Hepatocyte (in vitro differentiated cells): Measurements from ENCODE around the gene SDK1.

Experiments
- EZH2 ChIP-seq: fragments of 200-600 bp; sonication (generic); IDR thresholded peaks from 2 replicates; pipeline ENCODE4 v1.6.1; 2016; ENCODE audit warnings: antibody characterized with exemption, mild to moderate bottlenecking, borderline replicate concordance
- EZH2phosphoT487 ChIP-seq: fragments of 200-600 bp; sonication (generic); IDR thresholded peaks from one replicate; pipeline ENCODE4 v1.6.1; 2018; ENCODE audit warnings: antibody characterized with exemption, mild to moderate bottlenecking, low read depth, moderate library complexity; ENCODE audit not compliant: unreplicated experiment, severe bottlenecking
- TF ChIP-seq, protein P1 (sequence below): fragments of 200-600 bp; sonication (generic); IDR thresholded peaks from 2 replicates; pipeline ENCODE4 v1.5.1; 2016; ENCODE audit warnings: antibody characterized with exemption, mild to moderate bottlenecking; ENCODE audit not compliant: poor library complexity

DNA sequence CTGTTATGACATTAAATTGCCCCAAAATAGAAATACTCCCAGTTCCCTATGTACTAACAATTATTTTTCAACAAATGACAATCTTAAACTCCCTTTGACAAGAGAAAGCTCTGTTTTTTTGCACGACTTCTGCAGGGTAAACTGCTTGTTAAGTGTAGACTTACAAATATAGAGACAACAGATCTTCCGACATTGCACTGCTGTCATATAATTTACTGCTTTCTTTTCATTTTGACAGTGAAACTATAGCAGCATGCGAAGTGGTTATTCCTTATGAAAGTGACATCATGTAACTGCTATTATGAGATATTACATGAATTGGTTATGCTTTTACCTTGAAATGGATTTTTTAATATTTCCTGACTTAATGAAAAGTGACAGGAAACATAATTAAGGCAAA is 659.9 kb downstream of the SDK1 start:
- TF ChIP-seq, protein P1, sequence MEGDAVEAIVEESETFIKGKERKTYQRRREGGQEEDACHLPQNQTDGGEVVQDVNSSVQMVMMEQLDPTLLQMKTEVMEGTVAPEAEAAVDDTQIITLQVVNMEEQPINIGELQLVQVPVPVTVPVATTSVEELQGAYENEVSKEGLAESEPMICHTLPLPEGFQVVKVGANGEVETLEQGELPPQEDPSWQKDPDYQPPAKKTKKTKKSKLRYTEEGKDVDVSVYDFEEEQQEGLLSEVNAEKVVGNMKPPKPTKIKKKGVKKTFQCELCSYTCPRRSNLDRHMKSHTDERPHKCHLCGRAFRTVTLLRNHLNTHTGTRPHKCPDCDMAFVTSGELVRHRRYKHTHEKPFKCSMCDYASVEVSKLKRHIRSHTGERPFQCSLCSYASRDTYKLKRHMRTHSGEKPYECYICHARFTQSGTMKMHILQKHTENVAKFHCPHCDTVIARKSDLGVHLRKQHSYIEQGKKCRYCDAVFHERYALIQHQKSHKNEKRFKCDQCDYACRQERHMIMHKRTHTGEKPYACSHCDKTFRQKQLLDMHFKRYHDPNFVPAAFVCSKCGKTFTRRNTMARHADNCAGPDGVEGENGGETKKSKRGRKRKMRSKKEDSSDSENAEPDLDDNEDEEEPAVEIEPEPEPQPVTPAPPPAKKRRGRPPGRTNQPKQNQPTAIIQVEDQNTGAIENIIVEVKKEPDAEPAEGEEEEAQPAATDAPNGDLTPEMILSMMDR, result no peak
- no peak for TF ChIP-seq EZH2phosphoT487
- TF ChIP-seq EZH2, result no peak
